ENCODE measurements around the gene TSPEAR. TPM values are rescaled to one million over a fixed set of nuclear protein-coding genes. Genes with fewer than 3 reads are reported as not detected.

Gene TSPEAR
- total and polyA plus RNA-seq, 2 of the 13 experiments (the other 11 are each of a cell fraction or from before 2014, with no cell fraction given) = 0.07 to 0.32 TPM

GRCh38 chr21:44506279-44507255 is 204.8 kb downstream of the TSPEAR start (continued):
- TF ChIP-seq FUBP1 (CRISPR knock-in tag; IDR thresholded peaks at IDR 0.05; ENCODE audit: borderline replicate concordance) = no peak
- no peak for TF ChIP-seq KAT2B (IDR thresholded peaks at IDR 0.05; ENCODE audit: borderline replicate concordance, low read depth, low read length)
- TF ChIP-seq NPAS2 (CRISPR knock-in tag; IDR thresholded peaks at IDR 0.05; ENCODE audit: borderline replicate concordance) = no peak
- TF ChIP-seq MEF2D (CRISPR knock-in tag; IDR thresholded peaks at IDR 0.05) = no peak
- TF ChIP-seq NCOR1 (IDR thresholded peaks at IDR 0.05; ENCODE audit: borderline replicate concordance, low read length) = no peak
- no peak for TF ChIP-seq ZNF615 (CRISPR knock-in tag; IDR thresholded peaks at IDR 0.05; ENCODE audit: borderline replicate concordance)
- no peak for TF ChIP-seq HINFP (CRISPR knock-in tag; IDR thresholded peaks at IDR 0.05; ENCODE audit: low read depth)
- no peak for TF ChIP-seq GPBP1L1 (CRISPR knock-in tag; IDR thresholded peaks at IDR 0.05)
- no peak for TF ChIP-seq SNAPC2 (CRISPR knock-in tag; IDR thresholded peaks at IDR 0.05)
- peak; percentile 78; the same call in 1 of the 2 replicates for TF ChIP-seq PATZ1 (CRISPR knock-in tag; IDR thresholded peaks at IDR 0.05)
- TF ChIP-seq TFDP2 (CRISPR knock-in tag; IDR thresholded peaks at IDR 0.05) = 0 out of 2 replicates have a peak, but pooled peaks have one; percentile 33
- no peak for TF ChIP-seq ZNF704 (CRISPR knock-in tag; IDR thresholded peaks at IDR 0.05; ENCODE audit: borderline replicate concordance)
